ENCODE results near the gene HHAT. TPM values are rescaled to one million over a fixed set of nuclear protein-coding genes. Genes with fewer than 3 reads are reported as not detected.

Gene HHAT
- total and polyA plus RNA-seq, 2 of the 13 experiments (the other 11 are each of a cell fraction or from before 2014, with no cell fraction given): 2.6 to 4.9 TPM

DNA sequence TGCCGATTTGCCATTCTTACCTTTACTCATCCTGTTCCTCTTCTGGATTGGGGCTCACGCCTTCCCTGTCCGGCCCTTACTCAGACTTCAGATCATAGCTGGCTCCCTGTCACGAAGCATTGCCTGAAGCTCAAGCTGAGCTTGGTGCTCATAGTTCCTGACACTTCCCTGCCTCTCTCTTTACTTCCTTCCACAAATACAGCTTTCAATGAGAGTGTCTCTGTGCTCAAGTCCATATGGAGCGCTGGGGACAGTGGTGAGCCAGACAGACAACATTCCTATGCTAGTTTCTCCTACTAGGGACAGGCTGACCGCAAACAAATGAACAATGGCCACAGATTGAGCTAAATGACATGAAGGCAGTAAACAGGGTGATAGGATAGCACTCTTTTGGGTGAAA lies 38.1 kb downstream of the HHAT start (continued):
- TF ChIP-seq LRRFIP1 (CRISPR knock-in tag; conservative IDR thresholded peaks at IDR 0.05) (no peak), SKI (IDR thresholded peaks at IDR 0.05; ENCODE audit: partially characterized antibody) (peak; percentile 58), ZBTB1 (CRISPR knock-in tag; IDR thresholded peaks at IDR 0.05; ENCODE audit: borderline replicate concordance) (no peak), HNF4A (CRISPR knock-in tag; IDR thresholded peaks at IDR 0.05) (peak; percentile 64)
- TF ChIP-seq, protein P1, sequence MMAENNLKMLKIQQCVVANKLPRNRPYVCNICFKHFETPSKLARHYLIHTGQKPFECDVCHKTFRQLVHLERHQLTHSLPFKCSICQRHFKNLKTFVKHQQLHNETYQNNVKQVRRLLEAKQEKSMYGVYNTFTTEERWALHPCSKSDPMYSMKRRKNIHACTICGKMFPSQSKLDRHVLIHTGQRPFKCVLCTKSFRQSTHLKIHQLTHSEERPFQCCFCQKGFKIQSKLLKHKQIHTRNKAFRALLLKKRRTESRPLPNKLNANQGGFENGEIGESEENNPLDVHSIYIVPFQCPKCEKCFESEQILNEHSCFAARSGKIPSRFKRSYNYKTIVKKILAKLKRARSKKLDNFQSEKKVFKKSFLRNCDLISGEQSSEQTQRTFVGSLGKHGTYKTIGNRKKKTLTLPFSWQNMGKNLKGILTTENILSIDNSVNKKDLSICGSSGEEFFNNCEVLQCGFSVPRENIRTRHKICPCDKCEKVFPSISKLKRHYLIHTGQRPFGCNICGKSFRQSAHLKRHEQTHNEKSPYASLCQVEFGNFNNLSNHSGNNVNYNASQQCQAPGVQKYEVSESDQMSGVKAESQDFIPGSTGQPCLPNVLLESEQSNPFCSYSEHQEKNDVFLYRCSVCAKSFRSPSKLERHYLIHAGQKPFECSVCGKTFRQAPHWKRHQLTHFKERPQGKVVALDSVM (CRISPR knock-in tag; IDR thresholded peaks at IDR 0.05): no peak

GRCh38 chr1:210367566-210367965 lies 38.9 kb downstream of the HHAT start:
- ChIA-PET CTCF (ENCODE audit: low intra/inter-chr PET ratio, low total read pairs) (no interaction called here), POLR2A (interaction anchor here (1.2 to 1.3 kb wide), 2 partner anchors 37 to 39 kb away, joined by 5 to 6 read pairs; partner anchors contain the start of gene HHAT)
- WGBS (ENCODE audit: low lambda C conversion rate): 30% methylated on average over 2 of the region's 2 CpGs
- Histone ChIP-seq H4K20me1 (ENCODE audit: insufficient read depth, low read length) (no peaks in the 10 kb centered on the region), H3K27ac (ENCODE audit: extremely low read length, insufficient read depth, low read length) (peak overlapping the region; percentile 67), H2AFZ (ENCODE audit: low read length) (no peak overlapping the region), H3K4me3 (replicated peaks in 1 of 3; ENCODE audit: insufficient read depth in 1 of 3, low read depth in 2 of 3, low read length in 3 of 3) (no peak overlapping the region), H3K79me2 (ENCODE audit: insufficient read depth, low read length) (no peaks in the 10 kb centered on the region), H3K4me1 (ENCODE audit: insufficient read depth, low read length) (peaks cover 83% of the 10 kb centered on the region), H3K9ac (ENCODE audit: insufficient read depth, low read depth, low read length) (peak overlapping the region; percentile 20; the same call in 1 of the 2 replicates), H3K9me3 (ENCODE audit: low read length) (no peaks in the 10 kb centered on the region), H3K36me3 (replicated peaks in 1 of 2; ENCODE audit: control insufficient read depth in 1 of 2, insufficient read depth in 2 of 2, low read length in 2 of 2) (no peaks in the 10 kb centered on the region), H3K27me3 (ENCODE audit: control insufficient read depth in 1 of 2, insufficient read depth in 2 of 2, low read length in 2 of 2) (no peaks in the 10 kb centered on the region), H3K4me2 (ENCODE audit: low read depth, low read length) (peak overlapping the region; percentile 80)
- ATAC-seq: peak; percentile 16
- in situ Hi-C loops (cut with HindIII; ENCODE audit: extremely low pct_ligation_motif_present, low pct_unique_long_range_greater_than_20kb): no loop called here
- no TSS peak for BruUV-seq (replicated peaks)
- intact Hi-C loops (cut with micrococcal nuclease; ENCODE audit: unreplicated experiment): loop anchor here (2.0 to 5.0 kb wide), 4 partner anchors 17 to 440 kb away; partner anchors contain the start of gene HHAT
- TF ChIP-seq, protein P2, sequence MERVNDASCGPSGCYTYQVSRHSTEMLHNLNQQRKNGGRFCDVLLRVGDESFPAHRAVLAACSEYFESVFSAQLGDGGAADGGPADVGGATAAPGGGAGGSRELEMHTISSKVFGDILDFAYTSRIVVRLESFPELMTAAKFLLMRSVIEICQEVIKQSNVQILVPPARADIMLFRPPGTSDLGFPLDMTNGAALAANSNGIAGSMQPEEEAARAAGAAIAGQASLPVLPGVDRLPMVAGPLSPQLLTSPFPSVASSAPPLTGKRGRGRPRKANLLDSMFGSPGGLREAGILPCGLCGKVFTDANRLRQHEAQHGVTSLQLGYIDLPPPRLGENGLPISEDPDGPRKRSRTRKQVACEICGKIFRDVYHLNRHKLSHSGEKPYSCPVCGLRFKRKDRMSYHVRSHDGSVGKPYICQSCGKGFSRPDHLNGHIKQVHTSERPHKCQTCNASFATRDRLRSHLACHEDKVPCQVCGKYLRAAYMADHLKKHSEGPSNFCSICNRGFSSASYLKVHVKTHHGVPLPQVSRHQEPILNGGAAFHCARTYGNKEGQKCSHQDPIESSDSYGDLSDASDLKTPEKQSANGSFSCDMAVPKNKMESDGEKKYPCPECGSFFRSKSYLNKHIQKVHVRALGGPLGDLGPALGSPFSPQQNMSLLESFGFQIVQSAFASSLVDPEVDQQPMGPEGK (CRISPR knock-in tag; IDR thresholded peaks at IDR 0.05): no peak
- 0 out of 2 replicates have a peak, but pooled peaks have one; percentile 12 for TF ChIP-seq FOSL2 (CRISPR knock-in tag; IDR thresholded peaks at IDR 0.05)
- no peak for FAIRE-seq
- peak; percentile 53 for DNase-seq (ENCODE audit: low spot score)
